H1 (cell line): ENCODE measurements around the gene KIF25. TPM values are rescaled to one million over a fixed set of nuclear protein-coding genes. Genes with fewer than 3 reads are reported as not detected.

ENCODE experiments used
- CTCF ChIA-PET: fragments of 300-600 bp; sonication (Branson Sonifier 250); formaldehyde crosslinking; loops from one replicate; lab custom pipeline; 2021; ENCODE audit not compliant: partially characterized antibody; lab: Charles Lee
- POLR2A ChIA-PET: fragments of 300-600 bp; sonication (Branson Sonifier 250); formaldehyde crosslinking; loops from one replicate; lab custom pipeline; 2021; ENCODE audit warnings: inconsistent platforms; ENCODE audit not compliant: partially characterized antibody; lab: Charles Lee
- DNase-seq, 2 experiments: peaks; one replicate each; pipeline versions ENCODE4 v3.0.0 to v3.0.0-alpha.2; 2010 to 2022; ENCODE audit warnings: low spot score in 2 of 2, low read depth in 1 of 2, mixed read lengths in 1 of 2
- FAIRE-seq: peaks from 2 replicates; lab custom pipeline; 2011; peaks lifted over from hg19 to GRCh38; lab: Jason Lieb, UNC
- H2AFZ ChIP-seq: 2 replicates; pipeline ENCODE4 v1.8.1; 2012; ENCODE audit warnings: low read length, inconsistent platforms
- H2AK5ac ChIP-seq: 2 replicates; pipeline ENCODE4 v1.6.1; 2013; ENCODE audit warnings: low read depth, low read length
- H2BK120ac ChIP-seq: replicated peaks from 2 replicates; pipeline ENCODE3; 2013; ENCODE audit warnings: low read depth, low read length, inconsistent platforms
- H2BK12ac ChIP-seq: 2 replicates; pipeline ENCODE4 v1.6.1; 2013; ENCODE audit warnings: low read depth, low read length
- H2BK15ac ChIP-seq: 2 replicates; pipeline ENCODE4 v1.6.1; 2013; ENCODE audit warnings: low read length
- H2BK20ac ChIP-seq: 2 replicates; pipeline ENCODE4 v1.6.1; 2013; ENCODE audit warnings: low read length
- H2BK5ac ChIP-seq: 2 replicates; pipeline ENCODE4 v1.6.1; 2013; ENCODE audit warnings: low read depth, low read length
- H3K14ac ChIP-seq: 2 replicates; pipeline ENCODE4 v1.6.1; 2013; ENCODE audit warnings: inconsistent platforms; ENCODE audit not compliant: insufficient read length
- H3K18ac ChIP-seq: 2 replicates; pipeline ENCODE4 v1.6.1; 2013; ENCODE audit warnings: low read length; ENCODE audit errors: extremely low read depth
- H3K23ac ChIP-seq: 2 replicates; pipeline ENCODE4 v1.6.1; 2013; ENCODE audit warnings: inconsistent platforms; ENCODE audit not compliant: insufficient read length
- H3K23me2 ChIP-seq: 2 replicates; pipeline ENCODE4 v1.6.1; 2013; ENCODE audit warnings: low read depth, low read length
- H3K27ac ChIP-seq: 2 replicates; pipeline ENCODE4 v1.6.1; 2011; ENCODE audit warnings: low read depth, low read length, inconsistent platforms
- H3K27me3 ChIP-seq, 4 experiments: replicated peaks in 1 of 4; 1 replicate in 1 of 4; 2 replicates in 3 of 4; pipeline versions ENCODE4 v1.6.1 to v1.8.1; 2011 to 2013; ENCODE audit warnings: low read length in 3 of 4, mild to moderate bottlenecking in 3 of 4, inconsistent platforms in 2 of 4, mixed read lengths in 2 of 4, moderate library complexity in 1 of 4; ENCODE audit not compliant: control insufficient read depth in 3 of 4, insufficient read depth in 3 of 4; ENCODE audit errors: extremely low read depth in 1 of 4
- H3K36me3 ChIP-seq, 4 experiments: 2 replicates each; pipeline versions ENCODE4 v1.6.1 to v1.8.1; 2011 to 2013; ENCODE audit warnings: mild to moderate bottlenecking in 4 of 4, low read length in 3 of 4, moderate library complexity in 2 of 4, control low read depth in 1 of 4, inconsistent platforms in 1 of 4; ENCODE audit not compliant: insufficient read depth in 4 of 4, control insufficient read depth in 2 of 4
- H3K4ac ChIP-seq: replicated peaks from 2 replicates; pipeline ENCODE3; 2013; ENCODE audit warnings: low read length, low read depth, mixed read lengths, inconsistent platforms; ENCODE audit not compliant: insufficient read length
- H3K4me1 ChIP-seq, 4 experiments: replicated peaks in 1 of 4; 1 replicate in 1 of 4; 2 replicates in 3 of 4; pipeline versions ENCODE4 v1.6.1 to v1.8.1; 2011 to 2013; ENCODE audit warnings: low read length in 3 of 4, inconsistent platforms in 2 of 4, mixed read lengths in 1 of 4; ENCODE audit not compliant: insufficient read depth in 4 of 4, control insufficient read depth in 3 of 4
- H3K4me2 ChIP-seq, 2 experiments: 2 replicates each; pipeline versions ENCODE4 v1.6.1 to v1.8.1; 2011 to 2013; ENCODE audit warnings: low read depth in 2 of 2, low read length in 2 of 2, control low read depth in 1 of 2, inconsistent platforms in 1 of 2, mild to moderate bottlenecking in 1 of 2; ENCODE audit not compliant: insufficient read depth in 1 of 2
- H3K4me3 ChIP-seq, 4 experiments: fragments of 200-600, 300-600 bp in 1 of 4; sonication (generic), shearing (Covaris generic), sonication (Bioruptor Twin) in 1 of 4; 2 replicates each; pipeline versions ENCODE4 v1.5.1 to v1.8.1; 2011 to 2016; ENCODE audit warnings: low read length in 4 of 4, low read depth in 3 of 4, control low read depth in 2 of 4, inconsistent platforms in 2 of 4, mild to moderate bottlenecking in 2 of 4, mixed read lengths in 1 of 4, moderate library complexity in 1 of 4; ENCODE audit not compliant: insufficient read depth in 2 of 4; ENCODE audit errors: extremely low read depth in 1 of 4
- H3K56ac ChIP-seq: replicated peaks from 2 replicates; pipeline ENCODE3; 2013; ENCODE audit warnings: low read depth, mild to moderate bottlenecking, mixed read lengths, low read length, inconsistent platforms; ENCODE audit not compliant: insufficient read length
- H3K79me1 ChIP-seq: 2 replicates; pipeline ENCODE4 v1.6.1; 2013; ENCODE audit warnings: low read depth, low read length, control low read depth
- H3K79me2 ChIP-seq, 2 experiments: 2 replicates each; pipeline versions ENCODE4 v1.6.1 to v1.8.1; 2012 to 2013; ENCODE audit warnings: low read length in 2 of 2, mild to moderate bottlenecking in 2 of 2, inconsistent platforms in 1 of 2; ENCODE audit not compliant: insufficient read depth in 2 of 2, control insufficient read depth in 1 of 2
- H3K9ac ChIP-seq, 4 experiments: replicated peaks in 1 of 4; 1 replicate in 1 of 4; 2 replicates in 3 of 4; pipeline versions ENCODE4 v1.6.1 to v1.8.1; 2011 to 2013; ENCODE audit warnings: low read depth in 3 of 4, low read length in 3 of 4, control low read depth in 2 of 4, mild to moderate bottlenecking in 2 of 4, moderate library complexity in 2 of 4, inconsistent platforms in 1 of 4; ENCODE audit errors: extremely low read depth in 1 of 4
- H3K9me3 ChIP-seq, 2 experiments: 2 replicates each; pipeline versions ENCODE4 v1.6.1 to v1.8.1; 2012 to 2013; ENCODE audit warnings: mild to moderate bottlenecking in 2 of 2, moderate library complexity in 2 of 2, control low read depth in 1 of 2, inconsistent platforms in 1 of 2, low read depth in 1 of 2, low read length in 1 of 2, mixed read lengths in 1 of 2; ENCODE audit not compliant: insufficient read depth in 2 of 2
- H4K20me1 ChIP-seq, 2 experiments: replicated peaks in 1 of 2; 2 replicates each; pipeline versions ENCODE3 to v1.8.1; 2011 to 2013; ENCODE audit warnings: inconsistent platforms in 2 of 2, low read length in 2 of 2, mild to moderate bottlenecking in 1 of 2; ENCODE audit not compliant: insufficient read depth in 2 of 2, control insufficient read depth in 1 of 2
- H4K5ac ChIP-seq: 2 replicates; pipeline ENCODE4 v1.6.1; 2013; ENCODE audit warnings: low read length, low read depth, mixed read lengths, inconsistent platforms; ENCODE audit not compliant: insufficient read length
- H4K8ac ChIP-seq: 2 replicates; pipeline ENCODE4 v1.8.0; 2013; ENCODE audit warnings: mild to moderate bottlenecking, moderate library complexity, low read length, inconsistent platforms; ENCODE audit not compliant: insufficient read depth; ENCODE audit errors: extremely low read depth
- H4K91ac ChIP-seq: replicated peaks from 2 replicates; pipeline ENCODE3; 2013; ENCODE audit warnings: low read length, mixed read lengths, inconsistent platforms; ENCODE audit not compliant: insufficient read length
- BCL11A ChIP-seq, 2 experiments: IDR thresholded peaks; one replicate each; pipeline ENCODE4 v1.6.1; 2011; ENCODE audit warnings: low read depth in 2 of 2, low read length in 2 of 2, mild to moderate bottlenecking in 2 of 2
- GABPA ChIP-seq: IDR thresholded peaks from 2 replicates; pipeline ENCODE4 v1.6.1; 2011; ENCODE audit warnings: mild to moderate bottlenecking, low read length, moderate library complexity, borderline replicate concordance; ENCODE audit not compliant: insufficient read depth
- KDM5A ChIP-seq: fragments of 200-600 bp; IDR thresholded peaks from 2 replicates; pipeline ENCODE4 v1.7.1; 2012; ENCODE audit warnings: mild to moderate bottlenecking, low read length, inconsistent platforms, mixed read lengths
- NRF1 ChIP-seq: IDR thresholded peaks from 2 replicates; pipeline ENCODE4 v1.6.1; 2011; ENCODE audit warnings: mild to moderate bottlenecking, low read depth, low read length, improper control_type of control experiment
- RAD21 ChIP-seq, 2 experiments: IDR thresholded peaks in 1 of 2; conservative IDR thresholded peaks in 1 of 2; 2 replicates each; pipeline ENCODE4 v1.6.1; 2011; ENCODE audit warnings: low read depth in 2 of 2, low read length in 2 of 2, improper control_type of control experiment in 1 of 2, inconsistent platforms in 1 of 2, mild to moderate bottlenecking in 1 of 2, moderate library complexity in 1 of 2
- RBBP5 ChIP-seq: IDR thresholded peaks from 2 replicates; pipeline ENCODE4 v1.7.1; 2012; ENCODE audit warnings: low read depth, mild to moderate bottlenecking, inconsistent platforms, low read length, moderate library complexity, borderline replicate concordance
- SP1 ChIP-seq: IDR thresholded peaks from 2 replicates; pipeline ENCODE4 v1.6.1; 2011; ENCODE audit warnings: low read depth, low read length
- SRF ChIP-seq: IDR thresholded peaks from 2 replicates; pipeline ENCODE4 v1.6.1; 2011; ENCODE audit warnings: mild to moderate bottlenecking, low read depth, low read length, moderate library complexity
- WGBS, 2 experiments: shearing (Covaris generic) in 1 of 2; methylation state at CpG; one replicate each; pipeline versions ENCODE4 v1.1.6 to v1.1.7; 2013 to 2015; ENCODE audit warnings: low lambda C conversion rate in 2 of 2, mixed read lengths in 2 of 2, inconsistent platforms in 1 of 2, low coverage in 1 of 2, missing lambda C conversion rate in 1 of 2; ENCODE audit not compliant: insufficient replicate concordance in 2 of 2, insufficient coverage in 1 of 2, insufficient read length in 1 of 2; ENCODE audit errors: extremely low coverage in 1 of 2, missing lambda C conversion rate in 1 of 2; 5-methylcytosine and 5-hydroxymethylcytosine counted together
- polyA plus RNA-seq, 7 experiments: library from polyadenylated mRNA; depleted of rRNA in 3 of 7; stranded (reverse) in 5 of 7; unstranded in 2 of 7; fragments of >200 nt in 5 of 7; fragments of 200-250 nt in 2 of 7; gene quantifications; 1 replicate in 5 of 7; 2 replicates in 1 of 7; 4 replicates in 1 of 7; pipeline versions ENCODE4 v1.2.1 to v1.2.3, GENCODE V29; 2011 to 2013; ENCODE audit warnings: missing spikeins in 2 of 7, mixed read lengths in 2 of 7
- total RNA-seq: library from RNA; stranded (reverse); fragmentation: NEBNext Ultra II Directional; extraction: Animal tissue kit (Norgen Biotek cat#: 25700); gene quantifications from 2 replicates; pipeline ENCODE4 v1.2.1, GENCODE V29; 2021
- TF ChIP-seq, protein P1 (sequence below), 3 experiments: IDR thresholded peaks; 1 replicate in 2 of 3; 2 replicates in 1 of 3; pipeline versions ENCODE4 v1.5.1 to v1.6.1; 2011; ENCODE audit warnings: low read length in 3 of 3, mild to moderate bottlenecking in 3 of 3, inconsistent platforms in 2 of 3, low read depth in 1 of 3, moderate library complexity in 1 of 3; ENCODE audit not compliant: insufficient read depth in 1 of 3; ENCODE audit errors: control extremely low read depth in 1 of 3

KIF25 gene
- total and polyA plus RNA-seq, 2 of the 8 experiments (the other 6 are each of a cell fraction or from before 2014, with no cell fraction given), result 1.5 to 2.0 TPM

DNA sequence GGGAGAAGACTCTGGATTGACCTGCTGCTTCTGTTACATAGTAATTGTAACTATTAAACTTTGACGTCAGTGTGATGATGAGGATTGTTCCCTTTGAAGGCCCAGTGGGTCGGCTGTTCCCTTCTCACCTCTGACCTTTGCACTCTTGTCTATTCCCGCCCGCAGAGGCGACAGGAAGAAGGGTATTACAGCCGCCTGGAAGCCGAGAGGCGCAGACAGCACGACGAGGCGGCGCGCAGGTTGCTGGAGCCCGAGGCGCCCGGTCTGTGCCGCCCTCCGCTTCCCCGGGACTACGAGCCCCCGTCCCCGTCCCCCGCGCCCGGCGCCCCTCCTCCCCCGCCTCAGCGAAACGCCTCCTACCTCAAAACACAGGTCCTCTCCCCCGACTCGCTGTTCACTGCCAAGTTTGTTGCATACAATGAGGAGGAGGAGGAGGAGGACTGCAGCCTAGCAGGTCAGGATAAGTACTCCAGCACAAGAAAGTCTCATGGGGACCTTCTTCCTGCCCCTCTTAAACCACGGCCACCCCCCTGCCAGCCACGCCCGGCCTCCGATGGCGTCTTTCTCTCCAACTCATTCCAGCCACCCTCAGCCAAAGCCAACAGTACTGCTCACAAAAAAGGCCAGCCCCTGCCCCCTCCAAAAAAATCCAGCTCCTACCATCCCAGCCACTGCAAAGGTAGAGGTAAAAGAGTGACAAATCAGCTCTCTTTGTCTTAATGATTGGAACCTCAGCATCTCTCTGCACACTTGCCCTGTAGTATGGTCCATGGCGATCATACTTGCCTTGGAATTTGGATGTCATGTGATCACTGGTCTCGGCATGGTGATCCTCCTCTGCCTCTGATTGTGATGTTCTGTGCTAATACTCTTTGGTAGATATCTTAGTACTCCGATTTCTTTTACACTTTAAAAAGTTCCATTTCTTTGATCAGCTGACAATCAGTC, 31.6 kb upstream of the KIF25 start:
- Histone ChIP-seq H3K79me1 (peaks cover 4% of the 10 kb centered on the region; the same call in 1 of the 2 replicates), H3K4ac (no peak overlapping the region), H3K4me1 (no peaks in the 10 kb centered on the region), H3K27me3 (no peaks in the 10 kb centered on the region), H2BK20ac (no peak overlapping the region), H3K4me2 (no peak overlapping the region), H3K18ac (no peak overlapping the region), H2AFZ (no peak overlapping the region), H3K14ac (no peak overlapping the region), H3K9ac (no peak overlapping the region), H2BK12ac (no peak overlapping the region), H4K20me1 (peaks cover 2 to 9% of the 10 kb centered on the region in 2 experiments), H2AK5ac (no peak overlapping the region), H3K56ac (no peak overlapping the region), H3K23me2 (no peaks in the 10 kb centered on the region), H3K23ac (no peak overlapping the region), H4K8ac (no peak overlapping the region), H3K4me3 (no peak overlapping the region), H4K5ac (no peak overlapping the region), H3K27ac (no peak overlapping the region), H3K36me3 (peaks cover 7 to 64% (median 40%) of the 10 kb centered on the region in 4 experiments; a peak in 7 of 8 replicates), H2BK15ac (no peak overlapping the region), H4K91ac (no peak overlapping the region), H2BK5ac (no peak overlapping the region), H3K9me3 (no peaks in the 10 kb centered on the region), H2BK120ac (no peak overlapping the region), H3K79me2 (no peaks in the 10 kb centered on the region)
- DNase-seq (no peak), FAIRE-seq (no peak)
- POLR2A ChIA-PET, result no interaction called here
- 90% methylated on average over 28 of the region's 39 CpGs; no CpG with 5 or more reads in 1 of the 2 experiments for WGBS, 2 experiments
- CTCF ChIA-PET, result interaction anchor here (2.1 to 2.8 kb wide), 3 partner anchors 17 to 168 kb away, joined by 6 to 14 read pairs (median 12); no protein-coding TSS in a partner anchor
- TF ChIP-seq RAD21 (IDR thresholded peaks at IDR 0.05 in 1 of 2, conservative IDR thresholded peaks at IDR 0.05 in 1 of 2; ENCODE audit: low read depth in 2 of 2, low read length in 2 of 2), result no peak
- TF ChIP-seq KDM5A, result no peak
- no peak for TF ChIP-seq SRF
- no peak for TF ChIP-seq SP1
- TF ChIP-seq RBBP5, result no peak
- no peak for TF ChIP-seq NRF1
- TF ChIP-seq GABPA, result no peak
- TF ChIP-seq, protein P1, sequence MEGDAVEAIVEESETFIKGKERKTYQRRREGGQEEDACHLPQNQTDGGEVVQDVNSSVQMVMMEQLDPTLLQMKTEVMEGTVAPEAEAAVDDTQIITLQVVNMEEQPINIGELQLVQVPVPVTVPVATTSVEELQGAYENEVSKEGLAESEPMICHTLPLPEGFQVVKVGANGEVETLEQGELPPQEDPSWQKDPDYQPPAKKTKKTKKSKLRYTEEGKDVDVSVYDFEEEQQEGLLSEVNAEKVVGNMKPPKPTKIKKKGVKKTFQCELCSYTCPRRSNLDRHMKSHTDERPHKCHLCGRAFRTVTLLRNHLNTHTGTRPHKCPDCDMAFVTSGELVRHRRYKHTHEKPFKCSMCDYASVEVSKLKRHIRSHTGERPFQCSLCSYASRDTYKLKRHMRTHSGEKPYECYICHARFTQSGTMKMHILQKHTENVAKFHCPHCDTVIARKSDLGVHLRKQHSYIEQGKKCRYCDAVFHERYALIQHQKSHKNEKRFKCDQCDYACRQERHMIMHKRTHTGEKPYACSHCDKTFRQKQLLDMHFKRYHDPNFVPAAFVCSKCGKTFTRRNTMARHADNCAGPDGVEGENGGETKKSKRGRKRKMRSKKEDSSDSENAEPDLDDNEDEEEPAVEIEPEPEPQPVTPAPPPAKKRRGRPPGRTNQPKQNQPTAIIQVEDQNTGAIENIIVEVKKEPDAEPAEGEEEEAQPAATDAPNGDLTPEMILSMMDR (IDR thresholded peaks at IDR 0.05; ENCODE audit: control extremely low read depth in 1 of 3, insufficient read depth in 1 of 3, low read depth in 1 of 3, low read length in 3 of 3), result no peak
- TF ChIP-seq BCL11A (IDR thresholded peaks at IDR 0.05; ENCODE audit: low read depth in 2 of 2, low read length in 2 of 2), result no peak
